Measurements from ENCODE around the gene B3GNT4.
"Not testable (repeated sequence)": the region's sequence is repeated elsewhere in the genome, so short reads cannot be mapped to it uniquely, and the experiment has no call there.

B3GNT4 gene

GRCh38 chr12:122216445-122216844 is 12.9 kb downstream of the B3GNT4 start:
- no peak for DNase-seq (ENCODE audit: low read depth in 2 of 2)

GRCh38 chr12:122225683-122226365 is 22.3 kb downstream of the B3GNT4 start, which contains the start of gene DIABLO:
TSS of gene DIABLO (minus strand) at chr12:122226052. CDS start at chr12:122226014, 38 bp downstream.
- DNase-seq (ENCODE audit: low read depth in 2 of 2), result peak; percentile 99 to 100

GRCh38 chr12:122226366-122227125 is 23.0 kb downstream of the B3GNT4 start:
- DNase-seq (ENCODE audit: low read depth in 2 of 2), result no peak

GRCh38 chr12:122227341-122227740 is 23.8 kb downstream of the B3GNT4 start:
- peak in 1 of 2 donors; percentile 38 for DNase-seq (ENCODE audit: low read depth in 2 of 2)

GRCh38 chr12:122228092-122228491 is 24.6 kb downstream of the B3GNT4 start:
- DNase-seq (ENCODE audit: low read depth in 2 of 2), result no peak

- DNase-seq (ENCODE audit: low read depth in 2 of 2), result no peak
Measured at GRCh38 chr12:122230798-122231197, 27.3 kb downstream of the B3GNT4 start.

- no peak for DNase-seq (ENCODE audit: low read depth in 2 of 2)
Measured at GRCh38 chr12:122232691-122233090, 29.2 kb downstream of the B3GNT4 start.

- no peak for DNase-seq (ENCODE audit: low read depth in 2 of 2)
Measured at GRCh38 chr12:122235741-122236140, 32.2 kb downstream of the B3GNT4 start.

GRCh38 chr12:122238861-122239260 is 35.4 kb downstream of the B3GNT4 start:
- DNase-seq (ENCODE audit: low read depth in 2 of 2), result no peak

GRCh38 chr12:122243965-122244364 is 40.5 kb downstream of the B3GNT4 start:
- DNase-seq (ENCODE audit: low read depth in 2 of 2), result no peak

- no peak for DNase-seq (ENCODE audit: low read depth in 2 of 2)
Measured at GRCh38 chr12:122244565-122245371, 41.3 kb downstream of the B3GNT4 start.

- no peak for DNase-seq (ENCODE audit: low read depth in 2 of 2)
Measured at GRCh38 chr12:122245553-122245952, 42.0 kb downstream of the B3GNT4 start.

- DNase-seq (ENCODE audit: low read depth in 2 of 2), result no peak
Measured at GRCh38 chr12:122250047-122250446, 46.5 kb downstream of the B3GNT4 start.

- DNase-seq (ENCODE audit: low read depth in 2 of 2), result no peak
Measured at GRCh38 chr12:122250536-122250935, 47.0 kb downstream of the B3GNT4 start.

- DNase-seq (ENCODE audit: low read depth in 2 of 2), result not testable (repeated sequence)
Measured at GRCh38 chr12:122258462-122258861, 55.0 kb downstream of the B3GNT4 start.
